HuH-7 (cell line): Measurements from ENCODE around the gene PLCL2.
"Not testable (repeated sequence)": the region's sequence is repeated elsewhere in the genome, so short reads cannot be mapped to it uniquely, and the experiment has no call there.

ENCODE experiments used
- DNase-seq: peaks from one replicate; pipeline ENCODE4 v3.0.0; 2011; ENCODE audit warnings: low spot score

PLCL2 gene

GRCh38 chr3:16961621-16962205 lies 77.0 kb downstream of the PLCL2 start:
- no peak for DNase-seq

- DNase-seq = no peak
Observed at GRCh38 chr3:16975083-16975482, 90.3 kb downstream of the PLCL2 start.

- no peak for DNase-seq
Observed at GRCh38 chr3:16978234-16978920, 93.6 kb downstream of the PLCL2 start.

GRCh38 chr3:16978921-16979271 lies 94.1 kb downstream of the PLCL2 start:
- no peak for DNase-seq

- DNase-seq = not testable (repeated sequence)
Observed at GRCh38 chr3:16979769-16980515, 95.2 kb downstream of the PLCL2 start.

- DNase-seq = not testable (repeated sequence)
Observed at GRCh38 chr3:16980526-16980925, 95.8 kb downstream of the PLCL2 start.

- DNase-seq = no peak
Observed at GRCh38 chr3:16982460-16982859, 97.7 kb downstream of the PLCL2 start.

GRCh38 chr3:16985608-16986007 lies 100.9 kb downstream of the PLCL2 start:
- no peak for DNase-seq

GRCh38 chr3:16987141-16987540 lies 102.4 kb downstream of the PLCL2 start:
- no peak for DNase-seq

GRCh38 chr3:16990163-16990562 lies 105.4 kb downstream of the PLCL2 start:
- DNase-seq = no peak

GRCh38 chr3:16992198-16992597 lies 107.4 kb downstream of the PLCL2 start:
- DNase-seq = no peak

GRCh38 chr3:16993227-16993626 lies 108.5 kb downstream of the PLCL2 start:
- DNase-seq = peak; percentile 46

- DNase-seq = no peak
Observed at GRCh38 chr3:16994854-16995525, 110.2 kb downstream of the PLCL2 start.

- DNase-seq = no peak
Observed at GRCh38 chr3:16995601-16996000, 110.8 kb downstream of the PLCL2 start.

GRCh38 chr3:16998236-16998923 lies 113.6 kb downstream of the PLCL2 start:
- no peak for DNase-seq

- no peak for DNase-seq
Observed at GRCh38 chr3:16999161-16999560, 114.4 kb downstream of the PLCL2 start.

- DNase-seq = no peak
Observed at GRCh38 chr3:16999871-17000270, 115.1 kb downstream of the PLCL2 start.

- DNase-seq = no peak
Observed at GRCh38 chr3:17003457-17003856, 118.7 kb downstream of the PLCL2 start.

GRCh38 chr3:17006132-17006852 lies 121.5 kb downstream of the PLCL2 start:
- no peak for DNase-seq

- no peak for DNase-seq
Observed at GRCh38 chr3:17007284-17007683, 122.5 kb downstream of the PLCL2 start.

- DNase-seq = no peak
Observed at GRCh38 chr3:17009826-17010225, 125.1 kb downstream of the PLCL2 start.
